ENCODE measurements around the gene NPAS4.
"Not testable (repeated sequence)": the region's sequence is repeated elsewhere in the genome, so short reads cannot be mapped to it uniquely, and the experiment has no call there.

Gene NPAS4

DNA sequence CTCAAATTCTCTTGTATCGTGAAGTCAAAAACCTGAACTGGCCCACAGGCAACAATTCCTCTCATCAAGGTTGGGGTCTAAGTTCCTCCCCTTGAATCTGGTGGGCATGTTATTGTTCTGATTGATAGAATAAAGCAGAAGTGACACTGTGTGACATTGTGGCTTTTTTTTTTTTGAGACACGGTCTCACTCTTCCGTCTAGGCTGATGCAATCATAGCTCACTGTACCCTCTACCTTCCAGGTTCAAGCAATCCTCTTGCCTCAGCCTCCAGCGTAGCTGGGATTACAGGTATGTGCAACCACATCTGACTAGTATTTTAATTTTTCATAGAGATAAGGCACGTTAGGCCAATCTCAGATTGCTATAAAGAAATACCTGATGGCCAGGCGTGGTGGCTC lies 37.0 kb downstream of the NPAS4 start:
- no peak for DNase-seq (ENCODE audit: extremely low read depth, low read depth)
- TF ChIP-seq, protein P1, sequence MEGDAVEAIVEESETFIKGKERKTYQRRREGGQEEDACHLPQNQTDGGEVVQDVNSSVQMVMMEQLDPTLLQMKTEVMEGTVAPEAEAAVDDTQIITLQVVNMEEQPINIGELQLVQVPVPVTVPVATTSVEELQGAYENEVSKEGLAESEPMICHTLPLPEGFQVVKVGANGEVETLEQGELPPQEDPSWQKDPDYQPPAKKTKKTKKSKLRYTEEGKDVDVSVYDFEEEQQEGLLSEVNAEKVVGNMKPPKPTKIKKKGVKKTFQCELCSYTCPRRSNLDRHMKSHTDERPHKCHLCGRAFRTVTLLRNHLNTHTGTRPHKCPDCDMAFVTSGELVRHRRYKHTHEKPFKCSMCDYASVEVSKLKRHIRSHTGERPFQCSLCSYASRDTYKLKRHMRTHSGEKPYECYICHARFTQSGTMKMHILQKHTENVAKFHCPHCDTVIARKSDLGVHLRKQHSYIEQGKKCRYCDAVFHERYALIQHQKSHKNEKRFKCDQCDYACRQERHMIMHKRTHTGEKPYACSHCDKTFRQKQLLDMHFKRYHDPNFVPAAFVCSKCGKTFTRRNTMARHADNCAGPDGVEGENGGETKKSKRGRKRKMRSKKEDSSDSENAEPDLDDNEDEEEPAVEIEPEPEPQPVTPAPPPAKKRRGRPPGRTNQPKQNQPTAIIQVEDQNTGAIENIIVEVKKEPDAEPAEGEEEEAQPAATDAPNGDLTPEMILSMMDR (IDR thresholded peaks at IDR 0.05; ENCODE audit: low read depth, low read length, missing control alignments): no peak
- H3K4me3 ChIP-seq (replicated peaks; ENCODE audit: low read depth, low read length): no peak overlapping the region

DNA sequence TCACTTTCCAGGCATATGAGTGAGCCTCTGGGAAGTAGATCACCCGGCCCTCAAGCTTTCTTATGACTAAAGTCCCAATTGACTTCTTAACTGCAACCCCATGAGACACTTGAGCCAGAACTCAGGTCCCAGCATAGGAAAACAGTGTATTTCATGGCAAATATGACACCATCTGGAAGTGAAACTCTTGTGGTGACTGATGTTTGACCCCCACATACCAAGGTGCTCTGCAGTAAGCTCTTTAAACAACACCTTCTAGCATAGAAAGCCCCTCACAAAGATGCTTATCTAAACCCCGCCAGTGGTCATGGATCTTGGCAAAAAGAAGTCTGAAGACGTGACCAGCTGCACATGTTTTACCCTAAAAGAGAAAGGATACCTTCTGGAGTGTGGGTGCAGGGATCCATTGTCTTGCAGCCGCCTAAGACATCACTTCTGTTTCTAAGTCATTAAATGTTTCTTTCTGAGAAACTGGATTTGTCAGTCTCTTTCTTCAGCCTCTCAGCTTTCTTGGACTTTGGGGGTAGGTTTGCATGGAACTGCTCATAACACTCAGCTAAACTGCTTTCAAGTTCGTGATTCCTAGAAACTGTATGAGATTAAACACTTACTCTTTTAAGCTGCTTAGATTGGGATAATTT lies 38.4 kb downstream of the NPAS4 start:
- H3K4me3 ChIP-seq (replicated peaks; ENCODE audit: low read depth, low read length): no peak overlapping the region
- TF ChIP-seq, protein P1 (IDR thresholded peaks at IDR 0.05; ENCODE audit: low read depth, low read length, missing control alignments): no peak
- DNase-seq (ENCODE audit: extremely low read depth, low read depth): no peak

DNA sequence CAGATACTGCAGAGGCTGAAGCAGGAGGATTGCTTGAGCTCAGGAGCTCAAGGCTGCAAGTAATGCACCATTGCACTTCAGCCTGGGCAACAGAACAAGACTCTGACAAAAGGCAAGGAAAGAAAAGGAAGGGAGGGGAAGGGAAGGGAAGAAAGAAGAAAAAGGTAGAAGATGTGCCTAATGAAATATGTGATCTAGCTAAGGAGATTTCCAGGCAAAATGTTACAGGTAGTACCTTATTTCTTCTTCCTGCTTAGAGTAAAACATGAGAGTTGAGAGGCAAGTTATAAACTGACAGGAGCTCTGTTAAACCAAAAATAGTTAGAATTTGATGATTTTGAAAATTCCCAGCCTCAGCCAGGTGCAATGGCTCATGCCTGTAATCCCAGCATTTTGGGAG lies 41.2 kb downstream of the NPAS4 start:
- TF ChIP-seq, protein P1 (IDR thresholded peaks at IDR 0.05; ENCODE audit: low read depth, low read length, missing control alignments): no peak
- H3K4me3 ChIP-seq (replicated peaks; ENCODE audit: low read depth, low read length): no peak overlapping the region
- DNase-seq (ENCODE audit: extremely low read depth, low read depth): no peak

DNA sequence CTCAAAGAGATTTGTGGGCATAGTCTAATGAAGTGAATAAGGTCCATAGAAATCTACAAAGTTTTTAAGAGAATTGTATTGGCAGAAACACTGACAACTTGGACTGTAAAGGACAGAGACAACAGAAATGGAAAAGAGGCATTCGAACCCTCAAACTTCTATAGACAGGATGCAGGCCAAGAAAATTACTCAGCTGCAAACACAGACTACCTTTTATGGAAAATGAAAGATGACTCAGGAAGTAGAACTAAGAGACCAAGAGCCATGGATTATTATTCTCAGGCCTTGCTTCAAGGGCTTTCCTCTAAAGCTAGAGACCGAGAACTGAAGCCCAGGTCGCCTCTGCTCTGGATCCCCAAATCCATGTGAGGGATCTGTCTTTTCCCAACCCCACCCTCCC lies 42.1 kb downstream of the NPAS4 start:
- TF ChIP-seq, protein P1 (IDR thresholded peaks at IDR 0.05; ENCODE audit: low read depth, low read length, missing control alignments): no peak
- no peak overlapping the region for H3K4me3 ChIP-seq (replicated peaks; ENCODE audit: low read depth, low read length)
- DNase-seq (ENCODE audit: extremely low read depth, low read depth): no peak

DNA sequence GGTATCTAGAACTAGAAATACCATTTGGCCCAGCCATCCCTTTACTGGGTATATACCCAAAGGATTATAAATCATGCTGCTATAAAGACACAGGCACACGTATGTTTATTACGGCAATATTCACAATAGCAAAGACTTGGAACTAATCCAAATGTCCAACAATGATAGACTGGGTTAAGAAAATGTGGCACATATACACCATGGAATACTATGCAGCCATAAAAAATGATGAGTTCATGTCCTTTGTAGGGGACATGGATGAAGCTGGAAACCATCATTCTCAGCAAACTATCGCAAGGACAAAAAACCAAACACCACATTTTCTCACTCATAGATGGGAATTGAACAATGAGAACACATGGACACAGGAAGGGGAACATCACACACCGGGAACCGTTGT lies 43.3 kb downstream of the NPAS4 start:
- DNase-seq (ENCODE audit: extremely low read depth, low read depth); H3K4me3 ChIP-seq (replicated peaks; ENCODE audit: low read depth, low read length): not testable (repeated sequence)

DNA sequence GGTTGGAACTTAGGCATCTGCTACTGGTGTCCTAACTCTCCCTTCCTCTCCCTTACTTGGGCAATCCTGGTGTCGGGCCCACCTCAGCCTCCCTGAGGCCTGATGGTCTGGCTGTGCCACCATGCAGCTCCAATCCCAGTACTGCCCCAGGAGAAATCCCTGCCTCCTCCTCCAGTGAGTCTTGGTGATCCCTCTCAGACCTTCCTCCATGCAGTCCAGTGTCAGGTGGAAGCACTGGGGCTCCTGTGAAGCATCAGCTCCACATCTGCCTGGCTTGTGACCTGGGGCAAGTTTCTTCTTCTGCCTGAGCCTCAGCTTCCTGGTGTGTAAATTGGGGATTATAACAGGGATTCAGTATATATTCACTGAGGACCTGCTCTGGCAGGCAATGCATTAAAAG lies 44.1 kb downstream of the NPAS4 start:
- H3K4me3 ChIP-seq (replicated peaks; ENCODE audit: low read depth, low read length): no peak overlapping the region
- DNase-seq (ENCODE audit: extremely low read depth, low read depth): no peak
- TF ChIP-seq, protein P1 (IDR thresholded peaks at IDR 0.05; ENCODE audit: low read depth, low read length, missing control alignments): no peak

DNA sequence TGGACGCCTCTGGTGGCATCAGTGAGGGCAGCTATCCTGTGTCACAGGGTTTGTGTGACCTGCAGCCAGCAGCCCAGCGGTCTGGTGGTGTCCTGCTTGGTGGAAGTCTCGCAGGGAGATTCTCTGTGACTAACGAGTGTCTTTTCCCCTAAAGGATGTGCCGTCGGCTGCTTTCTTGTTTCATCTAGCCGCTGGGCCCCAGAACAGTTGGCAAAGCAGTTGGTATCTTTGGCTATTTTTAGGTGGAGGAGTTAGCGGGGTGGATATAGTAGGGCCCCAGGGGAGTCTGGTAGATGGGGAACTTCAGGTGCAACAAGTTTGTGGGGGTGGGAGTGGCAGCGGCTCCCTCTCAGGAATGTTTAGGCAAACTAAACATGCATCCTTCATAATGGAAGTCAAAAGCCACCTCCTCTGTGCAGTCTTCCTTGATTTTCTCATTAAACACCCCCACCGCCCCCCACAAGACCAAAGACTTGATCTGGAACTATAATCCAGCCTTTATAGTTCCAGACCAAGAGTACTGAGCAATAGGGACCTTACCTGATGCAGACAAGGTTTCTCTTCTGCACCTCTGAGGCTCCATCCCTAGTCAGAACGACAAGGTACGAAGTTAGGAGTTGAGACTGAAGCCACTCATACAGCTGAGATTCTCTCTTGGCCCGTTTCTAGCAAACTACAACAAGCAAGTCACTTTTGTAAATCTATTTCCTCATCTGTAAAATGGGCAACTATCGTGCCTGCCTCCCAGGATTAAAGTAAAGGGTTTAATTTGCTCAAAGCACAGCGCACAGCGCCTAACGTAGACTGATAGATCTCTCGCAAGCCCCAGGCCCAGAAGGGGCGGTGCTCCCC lies 44.8 kb downstream of the NPAS4 start:
- DNase-seq (ENCODE audit: extremely low read depth, low read depth): no peak
- H3K4me3 ChIP-seq (replicated peaks; ENCODE audit: low read depth, low read length): peak overlapping the region; percentile 59
- TF ChIP-seq, protein P1 (IDR thresholded peaks at IDR 0.05; ENCODE audit: low read depth, low read length, missing control alignments): no peak

Measured in HFF-Myc (cell line).